Gastrocnemius medialis (tissue), 4 donors: ENCODE results near the gene SPIB.

Source experiments
- CTCF ChIP-seq, 5 experiments: fragments of 450-650 bp in 3 of 5; fragments of 200-600 bp in 2 of 5; sonication (generic) in 2 of 5; IDR thresholded peaks in 4 of 5; conservative IDR thresholded peaks in 1 of 5; 1 replicate in 4 of 5; 2 replicates in 1 of 5; pipeline ENCODE4 v1.5.1; 2016 to 2019; ENCODE audit warnings: antibody characterized with exemption in 5 of 5, mild to moderate bottlenecking in 3 of 5, moderate library complexity in 3 of 5
- POLR2A ChIP-seq, 2 donors: fragments of 450-650 bp; IDR thresholded peaks; one replicate each; pipeline ENCODE4 v1.6.1; 2017; ENCODE audit warnings: antibody characterized with exemption in 2 of 2, mild to moderate bottlenecking in 2 of 2, moderate library complexity in 2 of 2

GRCh38 chr19:50418176-50419021 is at the start of gene SPIB:
- no peak for TF ChIP-seq CTCF (IDR thresholded peaks at IDR 0.05 in 4 of 5, conservative IDR thresholded peaks at IDR 0.05 in 1 of 5)
- TF ChIP-seq POLR2A (IDR thresholded peaks at IDR 0.05) = no peak
